GM18498 (cell line): ENCODE data around the gene LRMDA.

Experiments used
- ATAC-seq: cut with Tn5 transposase; IDR thresholded peaks from one replicate; pipeline ENCODE4 v1.9.1; 2021; ENCODE audit warnings: mild to moderate bottlenecking, moderate library complexity; ENCODE audit not compliant: unreplicated experiment

The LRMDA gene

GRCh38 chr10:76002262-76002854 is 570.9 kb downstream of the LRMDA start:
- no peak for ATAC-seq

- no peak for ATAC-seq
Observed at GRCh38 chr10:76007667-76008181, 576.3 kb downstream of the LRMDA start.

GRCh38 chr10:76009531-76009930 is 578.1 kb downstream of the LRMDA start:
- ATAC-seq: no peak

- no peak for ATAC-seq
Observed at GRCh38 chr10:76010703-76011102, 579.3 kb downstream of the LRMDA start.

GRCh38 chr10:76012716-76013327 is 581.4 kb downstream of the LRMDA start:
- ATAC-seq: no peak

- ATAC-seq: no peak
Observed at GRCh38 chr10:76015245-76015644, 583.8 kb downstream of the LRMDA start.

GRCh38 chr10:76017026-76017732 is 585.8 kb downstream of the LRMDA start:
- ATAC-seq: no peak

- ATAC-seq: no peak
Observed at GRCh38 chr10:76017733-76018433, 586.5 kb downstream of the LRMDA start.

GRCh38 chr10:76020630-76021029 is 589.2 kb downstream of the LRMDA start:
- ATAC-seq: no peak

- no peak for ATAC-seq
Observed at GRCh38 chr10:76021398-76021797, 590.0 kb downstream of the LRMDA start.

- ATAC-seq: no peak
Observed at GRCh38 chr10:76022366-76022765, 590.9 kb downstream of the LRMDA start.

GRCh38 chr10:76023007-76023406 is 591.6 kb downstream of the LRMDA start:
- no peak for ATAC-seq

GRCh38 chr10:76024460-76025123 is 593.2 kb downstream of the LRMDA start:
- ATAC-seq: no peak

- ATAC-seq: no peak
Observed at GRCh38 chr10:76025124-76025477, 593.7 kb downstream of the LRMDA start.

GRCh38 chr10:76026176-76026771 is 594.9 kb downstream of the LRMDA start:
- no peak for ATAC-seq

GRCh38 chr10:76026905-76027304 is 595.5 kb downstream of the LRMDA start:
- ATAC-seq: no peak

GRCh38 chr10:76029782-76030181 is 598.4 kb downstream of the LRMDA start:
- ATAC-seq: no peak

GRCh38 chr10:76031099-76031498 is 599.7 kb downstream of the LRMDA start:
- no peak for ATAC-seq

GRCh38 chr10:76031769-76032699 is 600.6 kb downstream of the LRMDA start:
- ATAC-seq: no peak

- no peak for ATAC-seq
Observed at GRCh38 chr10:76032700-76033039, 601.2 kb downstream of the LRMDA start.
